NCI-H187 treated with DMSO at 0.1 percent for 48 hours (cell line): ENCODE results near the gene WIPF3.

ENCODE experiments used
- DNase-seq: peaks from one replicate; lab custom pipeline; 2025; lab: John Stamatoyannopoulos, UW

The WIPF3 gene

DNA sequence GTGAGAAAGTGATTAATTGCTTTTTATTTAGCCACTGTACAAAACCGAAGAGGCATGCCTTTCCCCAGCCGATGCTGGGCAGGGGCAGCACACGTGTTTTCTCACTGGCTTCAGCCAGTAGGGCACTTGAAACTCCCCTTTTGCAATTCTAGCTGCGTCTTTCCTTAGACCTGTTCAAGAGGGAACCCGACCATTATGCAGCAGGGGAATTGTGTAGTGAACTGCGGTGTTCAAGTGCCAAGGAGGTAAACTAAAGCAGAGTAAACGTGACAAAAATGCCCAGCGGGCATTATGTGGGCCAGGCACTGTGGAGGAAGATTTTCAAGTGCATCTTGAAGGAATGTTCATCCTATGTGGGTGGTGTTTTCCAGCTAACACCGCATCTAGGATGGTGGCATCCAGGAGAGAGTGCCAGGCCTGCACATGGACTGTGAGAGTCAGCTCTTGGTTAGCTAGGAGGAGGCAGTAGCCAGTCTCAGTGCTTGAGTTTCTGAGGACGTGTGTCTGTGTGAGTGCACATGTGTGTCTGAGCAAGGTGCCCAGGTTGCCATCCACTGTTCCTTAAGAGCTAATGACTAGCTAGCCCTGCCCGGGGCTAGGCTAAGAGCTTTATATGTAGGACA is 3.3 kb downstream of the WIPF3 start:
- DNase-seq: no peak

DNA sequence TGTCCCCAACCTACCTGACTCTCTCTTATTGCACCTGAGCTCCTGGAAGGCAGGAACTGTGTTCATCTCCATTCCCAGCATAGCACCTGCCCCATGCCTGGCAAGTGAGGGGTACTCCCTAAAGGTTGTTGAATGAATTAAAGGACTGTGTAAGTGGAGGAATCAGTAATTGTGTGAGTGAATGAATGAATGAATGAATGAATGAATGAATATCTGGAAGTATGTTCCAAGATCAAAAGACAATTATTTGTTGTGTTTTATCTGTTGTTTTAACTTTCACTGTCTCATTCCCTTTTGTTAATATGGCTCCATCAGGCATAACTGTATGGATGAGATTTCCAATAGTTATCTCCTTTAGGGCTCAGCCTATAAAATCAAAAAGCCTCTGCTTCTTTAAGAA is 4.0 kb downstream of the WIPF3 start:
- DNase-seq: no peak

DNA sequence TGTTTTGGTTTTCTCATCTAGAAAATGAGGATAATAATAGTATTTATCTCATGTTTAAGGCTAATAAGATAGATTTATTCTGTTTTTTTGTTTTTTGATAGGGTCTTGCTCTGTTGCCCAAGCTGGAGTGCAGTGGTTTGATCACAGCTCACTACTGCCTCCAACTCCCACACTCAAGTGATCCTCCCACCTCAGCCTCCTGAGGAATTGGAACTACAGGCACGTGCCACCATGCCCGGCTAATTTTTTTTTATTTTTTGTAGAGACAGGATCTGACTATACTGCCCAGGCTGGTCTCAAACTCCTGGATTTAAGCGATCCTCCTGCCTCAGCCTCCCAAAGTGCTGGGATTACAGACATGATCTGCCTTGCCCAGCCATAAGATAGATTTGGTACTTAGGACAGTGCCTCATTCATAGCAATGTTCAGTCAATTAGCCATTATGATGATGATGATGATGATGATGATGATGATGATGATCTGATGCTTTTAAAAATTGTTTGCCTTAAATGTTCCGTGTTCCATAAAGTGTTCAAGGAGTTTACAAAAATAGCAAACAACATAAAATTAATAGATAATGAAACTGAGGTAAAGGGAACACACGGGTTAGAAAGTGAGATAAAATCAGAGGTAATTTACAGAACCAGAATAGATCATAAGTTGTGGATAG is 4.6 kb downstream of the WIPF3 start:
- no peak for DNase-seq

DNA sequence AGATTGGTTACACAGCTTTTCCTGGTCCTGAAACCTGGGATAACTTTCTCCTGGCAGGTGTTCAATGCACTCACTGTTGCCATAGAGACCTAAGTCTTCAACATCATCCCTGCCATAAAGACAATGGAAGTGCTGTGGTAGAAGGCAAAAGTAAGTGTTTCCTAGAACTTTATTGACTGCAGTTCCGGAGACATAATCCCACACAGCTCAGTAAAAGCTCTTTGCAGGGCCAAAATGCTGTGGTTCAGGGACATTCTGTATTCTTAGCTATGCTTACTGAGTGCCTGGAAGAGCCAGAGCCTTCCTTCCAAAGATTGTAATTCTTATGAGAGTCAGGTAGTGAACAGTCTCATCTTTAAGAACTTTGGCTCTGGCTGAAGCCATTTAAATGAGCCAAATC is 5.3 kb downstream of the WIPF3 start:
- DNase-seq: peak; percentile 72

DNA sequence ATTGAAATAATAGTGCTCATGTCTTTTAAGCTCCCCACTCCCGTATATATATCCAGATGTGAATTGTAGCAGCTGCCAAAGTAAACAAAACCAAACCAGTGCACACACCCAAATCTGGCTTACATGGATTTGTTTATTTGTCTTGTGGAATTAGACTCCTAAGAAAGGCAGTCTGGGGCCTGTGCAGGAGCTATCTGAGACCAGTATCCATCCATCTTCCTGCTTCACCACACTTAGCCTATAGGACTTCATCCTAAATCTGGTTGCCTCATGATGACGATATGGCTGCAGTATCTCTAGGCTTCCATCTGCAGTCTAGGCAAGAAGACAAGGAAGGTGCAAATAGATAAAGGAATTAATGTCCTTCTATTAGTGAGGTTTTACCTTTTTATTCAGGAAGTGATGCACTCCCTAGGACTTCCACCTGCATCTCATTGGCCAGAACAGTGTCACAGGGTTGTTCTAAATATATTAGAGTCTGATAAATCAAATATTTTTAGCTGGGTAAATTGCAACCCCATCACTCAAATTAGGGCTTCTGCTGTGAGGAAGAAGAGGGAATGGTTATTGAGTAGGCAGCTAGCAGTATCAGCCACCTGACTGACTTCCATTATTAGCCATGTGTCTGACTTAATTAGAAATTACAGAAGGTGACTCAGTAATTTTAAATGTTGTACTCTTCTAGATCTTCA is 6.0 kb downstream of the WIPF3 start:
- DNase-seq: no peak

DNA sequence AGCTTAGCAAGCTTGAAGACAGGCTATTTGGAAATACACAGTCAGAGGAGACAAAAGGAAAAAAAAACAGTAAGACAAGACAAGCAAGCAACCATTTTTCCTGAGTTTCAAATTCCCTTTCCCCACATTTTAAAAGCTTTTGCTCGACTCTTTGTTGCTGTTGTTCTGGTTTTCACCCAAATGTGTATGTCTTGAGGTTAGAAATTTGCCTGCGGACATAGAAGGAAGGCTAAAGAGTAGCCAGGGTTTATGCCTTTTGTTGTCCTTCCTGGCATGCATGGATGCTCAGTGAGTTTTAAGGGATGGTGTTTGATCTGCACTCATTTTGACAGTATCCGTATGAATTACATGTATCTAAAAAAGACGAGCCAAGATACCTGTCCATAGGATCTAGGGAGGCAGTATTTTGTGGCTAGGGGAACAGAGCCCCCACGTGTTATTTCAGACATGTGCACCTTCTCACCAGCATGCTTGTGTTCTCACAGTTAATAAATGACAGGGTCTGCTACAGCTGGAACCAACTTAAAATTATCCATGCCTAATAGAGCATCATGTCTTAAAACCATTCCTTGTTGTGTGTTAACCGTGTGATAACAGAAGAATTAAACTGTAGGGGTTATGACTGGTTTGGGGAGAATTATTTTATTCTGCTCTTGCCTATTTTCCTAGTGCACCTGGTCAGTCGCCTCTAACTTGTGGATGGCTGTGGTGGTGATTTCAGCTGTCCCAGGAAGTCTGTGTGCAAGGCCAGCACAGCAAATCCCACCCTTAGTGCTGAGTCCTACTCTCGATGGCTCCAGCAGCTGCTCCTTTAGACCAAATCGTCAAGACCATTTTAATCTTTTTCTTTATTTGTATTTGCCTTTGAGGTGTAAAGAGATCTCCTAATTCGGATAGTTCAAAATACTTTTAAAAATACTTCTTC is 9.1 kb downstream of the WIPF3 start:
- no peak for DNase-seq

DNA sequence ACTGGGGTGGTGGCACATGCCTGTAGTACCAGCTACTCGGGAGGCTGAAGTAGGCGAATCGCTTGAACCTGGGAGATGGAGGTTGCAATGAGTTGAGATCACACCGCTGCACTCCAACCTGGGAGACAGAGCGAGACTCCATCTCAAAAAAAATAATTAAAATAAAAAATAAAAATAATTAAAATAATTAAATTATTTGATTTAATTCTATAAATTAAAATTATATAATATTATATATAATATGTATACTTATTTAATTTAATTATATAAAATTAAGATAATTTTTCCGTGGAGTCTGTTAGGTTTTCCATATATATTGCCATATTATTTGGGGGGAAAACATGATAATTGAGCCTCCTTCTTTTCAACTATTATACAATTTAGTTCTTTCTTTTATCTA is 12.0 kb downstream of the WIPF3 start:
- no peak for DNase-seq

DNA sequence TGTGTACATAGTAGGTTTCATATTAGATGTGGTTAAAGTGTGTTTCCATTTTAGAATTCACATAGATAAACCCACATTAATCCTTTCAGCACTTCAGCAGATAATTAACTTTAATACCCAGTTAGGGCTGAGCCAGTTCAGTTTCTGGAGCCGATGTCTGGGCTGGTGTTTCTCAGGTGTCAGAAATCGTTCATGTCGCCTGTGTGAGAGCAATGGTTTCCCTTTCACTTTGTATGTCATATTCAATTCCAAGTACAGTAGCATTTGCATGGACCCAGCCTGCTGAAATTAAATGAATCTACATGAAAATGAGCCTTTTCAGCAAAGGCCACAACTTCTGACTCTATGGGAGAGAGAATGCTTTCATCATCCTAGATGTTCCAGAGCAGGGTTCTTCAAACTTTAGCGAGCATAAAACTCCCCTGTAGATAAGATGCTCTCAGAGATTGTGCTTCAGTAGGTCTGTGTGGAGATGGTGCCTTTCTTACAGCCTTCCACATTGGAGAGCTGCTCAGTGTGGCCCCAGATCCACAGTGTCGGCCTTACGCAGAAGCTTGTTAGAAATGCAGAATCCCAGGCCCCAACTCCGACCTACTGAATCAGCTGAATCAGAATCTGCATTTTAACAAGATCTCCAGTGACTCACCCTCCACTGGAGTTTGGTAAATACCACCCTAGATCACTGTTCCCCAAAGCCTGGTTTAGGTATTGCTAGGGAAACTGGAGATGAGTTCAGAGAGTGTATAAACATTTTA is 19.6 kb downstream of the WIPF3 start:
- DNase-seq: no peak

DNA sequence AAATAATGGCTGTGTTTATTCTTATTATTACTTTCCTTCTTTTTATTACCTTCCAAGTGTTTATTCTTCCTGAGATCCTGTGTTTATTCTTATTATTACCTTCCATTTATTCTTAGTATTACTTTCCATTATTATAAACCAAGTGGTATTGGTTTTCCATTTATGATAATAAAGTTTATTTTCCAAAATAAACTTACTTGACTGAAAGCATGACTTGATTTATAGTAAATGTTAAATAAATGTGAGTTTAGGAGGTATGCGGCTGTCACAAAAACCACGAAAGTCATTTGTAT is 20.2 kb downstream of the WIPF3 start:
- DNase-seq: no peak

DNA sequence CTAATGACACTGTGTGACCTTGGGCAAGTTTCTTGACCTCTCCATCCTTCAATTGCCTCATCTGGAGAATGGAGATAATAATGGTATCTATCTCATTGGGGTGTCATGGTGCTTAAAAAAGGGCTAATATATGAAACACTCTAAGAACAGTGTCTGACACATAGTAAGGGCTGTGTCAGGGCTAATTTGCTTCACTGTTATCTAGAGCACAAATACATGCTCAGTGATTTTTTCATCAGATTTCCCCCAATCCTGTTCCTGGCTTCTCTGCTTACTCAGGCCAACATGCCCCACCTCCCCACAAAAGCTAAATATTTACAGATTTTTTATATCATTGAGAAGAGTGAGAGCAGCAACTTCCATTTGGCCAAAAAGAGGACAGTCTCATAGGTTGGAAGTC is 20.6 kb downstream of the WIPF3 start:
- no peak for DNase-seq

DNA sequence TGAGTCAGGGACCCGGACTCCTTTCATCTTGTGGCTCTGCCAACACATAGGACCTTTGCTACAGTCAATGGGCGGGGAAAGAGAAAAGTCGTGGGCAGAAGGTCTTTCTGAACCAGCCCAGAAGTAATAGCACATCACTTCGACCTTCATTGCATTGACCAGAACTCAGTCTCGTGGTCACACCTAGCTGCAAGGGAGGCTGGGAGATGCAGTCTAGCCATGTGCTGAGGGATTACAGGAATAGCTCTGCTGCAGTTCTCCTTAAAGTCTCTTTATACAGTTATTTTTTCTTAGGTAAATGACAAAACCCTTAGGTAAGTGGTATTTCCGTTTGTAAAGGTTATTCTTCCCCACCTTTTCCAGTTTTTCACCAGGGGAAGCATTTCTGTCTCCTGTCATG is 25.4 kb downstream of the WIPF3 start:
- DNase-seq: no peak

DNA sequence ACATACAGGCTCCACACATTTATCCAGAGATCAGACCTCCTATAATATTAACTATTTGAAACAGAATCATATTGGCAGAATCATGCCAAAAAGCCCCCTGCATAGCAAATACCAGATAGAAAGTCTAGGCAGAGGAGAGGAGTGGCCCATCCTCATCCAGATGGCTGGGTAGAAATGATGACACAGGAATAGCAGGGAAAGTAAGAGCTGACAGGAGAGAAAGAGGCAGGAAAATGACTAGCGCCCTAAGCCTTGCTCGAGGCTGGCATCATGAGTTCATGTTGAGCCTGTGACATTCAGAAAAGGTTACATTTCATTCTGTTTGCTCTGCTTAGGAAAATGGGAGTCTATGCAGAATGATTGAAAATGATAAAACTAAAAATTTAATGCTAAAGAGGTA is 27.6 kb downstream of the WIPF3 start:
- no peak for DNase-seq

DNA sequence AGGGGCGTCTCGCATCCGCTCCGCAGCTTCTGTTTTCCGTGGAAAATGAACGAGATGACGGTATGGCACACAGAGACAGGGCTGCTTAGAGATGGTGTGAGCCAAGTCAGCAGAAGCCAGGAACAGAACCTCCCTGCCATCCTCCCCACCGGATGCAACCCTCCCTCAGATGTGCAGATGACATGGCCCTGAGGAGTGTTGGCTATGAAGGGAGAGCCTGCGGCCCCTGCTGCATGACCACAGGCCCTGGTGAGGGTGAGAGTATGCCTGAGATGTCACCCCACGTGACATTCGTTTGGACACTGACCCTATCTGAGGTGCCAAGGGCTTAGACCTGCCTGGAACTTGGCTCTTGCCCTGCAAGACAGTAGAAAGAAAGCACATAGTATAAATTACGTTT is 29.4 kb downstream of the WIPF3 start:
- no peak for DNase-seq

DNA sequence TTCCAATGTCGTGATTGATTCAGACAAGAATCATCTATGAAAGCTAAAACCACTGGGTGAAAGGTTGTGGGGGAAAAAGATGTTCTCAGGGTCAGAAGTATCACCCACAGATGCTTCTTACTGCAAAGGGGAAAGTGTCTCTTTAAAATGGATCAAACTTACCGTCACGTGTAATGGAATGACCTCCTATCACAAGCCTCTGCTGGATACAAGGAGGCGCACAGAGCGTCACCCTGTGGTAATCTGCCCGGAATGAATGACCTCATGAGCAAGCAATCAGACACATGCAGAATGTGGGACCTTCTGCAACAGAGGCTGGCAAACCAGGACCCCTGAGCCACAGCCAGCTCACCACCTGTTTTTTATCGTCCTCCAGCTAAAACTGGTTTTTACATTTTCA is 33.0 kb downstream of the WIPF3 start:
- no peak for DNase-seq

DNA sequence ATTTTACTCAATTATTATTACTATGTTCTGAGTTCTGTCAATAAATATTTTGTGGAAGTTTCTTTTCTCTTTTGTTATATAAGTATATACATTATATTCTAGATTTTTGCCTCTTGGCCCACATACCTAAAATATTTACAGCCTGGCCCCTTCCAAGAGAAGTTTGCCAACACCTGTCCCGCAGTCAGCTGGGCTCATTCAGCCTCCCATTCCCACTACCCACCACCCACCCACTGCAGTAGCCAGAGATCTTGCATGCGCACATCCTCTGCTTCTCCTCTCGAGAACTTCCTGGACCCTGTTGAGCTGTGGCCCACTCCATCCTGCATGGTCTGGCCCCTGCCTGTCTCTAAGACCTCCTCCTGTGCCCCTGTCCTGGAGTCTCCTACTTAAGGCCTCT is 33.6 kb downstream of the WIPF3 start:
- no peak for DNase-seq

DNA sequence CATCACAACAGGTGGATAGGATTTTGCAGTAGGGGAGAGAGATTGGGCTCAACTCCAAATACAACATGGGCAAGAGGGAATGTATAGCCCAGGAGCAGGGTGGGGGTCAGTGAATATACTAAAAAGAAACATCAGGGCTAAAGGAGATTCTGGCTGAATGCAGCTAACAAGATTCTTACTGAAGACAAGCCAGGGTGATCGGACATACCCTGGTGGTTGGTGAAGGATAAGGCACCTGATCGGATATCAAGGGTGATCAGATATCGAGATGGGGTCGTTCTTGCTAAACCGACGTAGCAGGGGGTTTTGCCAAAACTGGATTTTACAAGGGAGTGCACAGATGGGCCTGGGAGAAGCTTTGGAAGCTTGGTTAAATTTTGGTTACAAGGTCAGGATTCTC is 34.4 kb downstream of the WIPF3 start:
- DNase-seq: no peak

DNA sequence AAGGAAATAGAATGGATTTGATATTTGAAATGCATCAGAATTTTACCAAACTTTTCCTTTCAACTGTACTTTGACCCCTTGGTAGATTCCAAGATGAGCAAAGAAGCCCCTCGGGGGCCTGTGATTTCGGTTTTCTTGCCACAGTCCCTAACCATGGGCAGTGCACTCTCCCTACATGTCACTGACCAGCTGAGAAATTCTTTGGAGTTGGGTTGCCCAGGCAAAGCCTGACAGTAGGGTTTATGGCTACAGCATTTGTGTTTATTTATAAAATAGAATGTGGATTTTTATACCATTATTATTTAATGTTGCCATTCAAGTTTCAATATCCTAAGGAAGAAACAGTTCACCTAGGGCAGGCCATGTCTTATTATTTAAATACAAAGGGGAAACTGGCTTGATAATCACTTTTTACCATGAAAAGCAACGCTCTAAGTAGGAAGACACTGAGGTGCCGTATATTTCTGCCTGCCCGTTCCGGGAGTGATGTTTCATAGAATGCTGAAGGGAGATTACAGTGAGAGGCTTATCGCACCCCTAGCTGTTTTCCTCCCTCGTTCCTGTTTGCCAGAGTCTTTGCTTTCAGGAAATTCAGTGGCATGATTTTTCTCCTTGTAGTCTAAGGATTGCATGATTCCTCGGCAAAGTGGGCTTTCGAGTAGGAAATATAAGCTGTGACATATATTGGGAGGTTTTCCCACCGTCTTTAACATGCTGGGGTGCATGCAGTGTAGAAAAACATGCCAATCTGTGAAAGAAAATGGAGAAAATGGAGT is 35.8 kb downstream of the WIPF3 start:
- no peak for DNase-seq

DNA sequence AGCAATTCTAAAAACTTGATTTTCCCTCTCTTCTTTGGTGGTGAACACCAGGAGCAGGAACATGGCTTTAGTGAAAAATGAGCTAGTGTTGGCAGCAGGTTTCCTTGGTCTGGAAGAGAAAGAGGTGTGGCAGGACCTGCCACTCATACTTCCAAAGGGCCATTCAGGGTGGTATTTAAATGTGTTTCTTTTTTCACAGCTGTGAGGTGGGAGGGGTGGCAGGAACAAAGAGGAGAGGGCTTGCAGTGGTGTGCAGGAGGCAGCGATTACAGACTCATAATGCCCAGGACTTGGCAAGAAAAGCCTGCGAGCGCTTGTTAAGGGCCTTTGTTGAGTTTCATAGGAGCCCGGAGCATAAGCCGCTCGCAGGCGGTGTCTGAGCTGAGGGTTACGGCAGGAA is 36.8 kb downstream of the WIPF3 start:
- no peak for DNase-seq

DNA sequence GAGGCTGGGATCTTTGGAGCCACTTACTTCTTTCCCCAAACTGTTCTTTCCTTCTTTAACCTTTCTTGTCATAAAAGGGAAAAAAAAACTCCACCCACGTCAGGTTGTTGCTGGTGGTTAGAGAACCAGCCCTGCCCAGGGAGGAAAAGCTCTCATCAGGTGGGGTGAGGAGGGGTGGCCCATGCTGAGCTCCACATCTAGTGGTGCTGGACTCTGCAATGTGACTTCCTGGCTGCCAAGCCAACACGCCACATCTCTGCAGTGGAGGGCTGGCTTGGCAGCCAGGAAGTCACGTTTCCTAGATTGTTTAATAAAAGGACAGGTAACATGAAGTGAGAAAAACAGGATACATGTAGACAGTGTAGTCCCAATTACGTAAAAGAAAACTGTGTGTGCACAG is 37.4 kb downstream of the WIPF3 start:
- DNase-seq: no peak

DNA sequence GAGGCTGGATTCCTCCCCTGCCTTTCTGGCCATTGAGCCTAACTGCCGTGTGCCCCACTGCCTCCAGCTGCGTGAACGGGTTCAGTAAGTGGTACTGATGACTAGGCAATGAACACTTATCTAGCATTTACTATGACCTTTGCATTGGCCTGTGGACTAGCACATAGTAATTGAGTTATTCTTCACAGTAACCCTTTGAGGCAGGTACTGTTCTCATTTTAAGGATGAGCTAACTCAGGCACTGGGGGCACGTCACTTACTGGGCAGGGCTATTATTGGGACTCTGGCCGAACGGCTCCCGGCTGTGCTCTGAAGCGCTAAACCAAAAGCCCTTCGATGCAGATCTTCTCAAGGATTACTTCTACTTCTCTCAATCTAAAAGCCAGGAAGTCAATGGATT is 38.3 kb downstream of the WIPF3 start:
- peak; percentile 43 for DNase-seq

DNA sequence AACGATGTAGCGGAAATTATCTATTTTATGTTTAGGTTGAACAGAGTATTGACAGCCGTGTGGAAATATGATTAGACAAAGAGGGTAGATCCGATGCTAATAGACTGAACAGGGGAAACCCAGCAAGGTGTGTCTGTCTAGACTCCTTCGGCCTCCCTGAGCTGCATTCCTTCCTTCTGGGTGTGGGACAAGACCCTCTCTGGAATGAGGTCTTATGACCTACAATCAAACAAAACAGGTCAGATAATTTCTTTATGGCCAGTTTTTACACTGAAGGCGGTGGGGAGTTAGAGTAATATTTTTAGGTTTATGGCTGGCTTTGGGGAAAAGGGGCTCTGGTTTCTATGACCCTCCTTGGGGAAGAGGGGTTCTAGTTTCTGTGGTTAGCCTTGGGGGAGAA is 41.2 kb downstream of the WIPF3 start:
- DNase-seq: no peak
